Mesothelial cell of epicardium (in vitro differentiated cells): Measurements from ENCODE around the gene GALNTL6. TPM values are rescaled to one million over a fixed set of nuclear protein-coding genes. Genes with fewer than 3 reads are reported as not detected.

Experiments used
- DNase-seq, 2 experiments: peaks; one replicate each; pipeline ENCODE4 v3.0.0; 2021; ENCODE audit warnings: low spot score in 2 of 2; ENCODE audit not compliant: unreplicated experiment in 2 of 2
- H3K27ac Mint-ChIP-seq: 2 replicates; pipeline ENCODE4 v1.8.0; 2021; ENCODE audit warnings: mixed read lengths
- H3K27me3 Mint-ChIP-seq: 2 replicates; pipeline ENCODE4 v1.8.0; 2021; ENCODE audit warnings: low read depth, mixed read lengths
- H3K36me3 Mint-ChIP-seq: 2 replicates; pipeline ENCODE4 v1.8.0; 2021; ENCODE audit warnings: mixed read lengths
- H3K4me1 Mint-ChIP-seq: 2 replicates; pipeline ENCODE4 v1.8.0; 2021; ENCODE audit warnings: mixed read lengths
- H3K4me3 Mint-ChIP-seq: 2 replicates; pipeline ENCODE4 v1.8.0; 2021; ENCODE audit warnings: mild to moderate bottlenecking, moderate library complexity, mixed read lengths
- H3K9me3 Mint-ChIP-seq: 2 replicates; pipeline ENCODE4 v1.8.0; 2021; ENCODE audit warnings: mixed read lengths
- total RNA-seq: library from RNA; stranded (reverse); gene quantifications from 3 replicates; pipeline ENCODE4 v1.2.1, GENCODE V29; 2021
- TF ChIP-seq, protein P1 (sequence below): fragments of 200-600 bp; sonication (generic); IDR thresholded peaks from one replicate; pipeline ENCODE4 v1.5.0; 2021; ENCODE audit warnings: antibody characterized with exemption; ENCODE audit not compliant: unreplicated experiment

GALNTL6 gene
- total RNA-seq, 1 donor from 2014 or later: 1.3 TPM

- DNase-seq: no peak
- H3K27me3 Mint-ChIP-seq: no peaks in the 10 kb centered on the region
- H3K9me3 Mint-ChIP-seq: peaks cover 11% of the 10 kb centered on the region
- no peaks in the 10 kb centered on the region for H3K4me1 Mint-ChIP-seq
- no peak overlapping the region for H3K27ac Mint-ChIP-seq
- TF ChIP-seq, protein P1, sequence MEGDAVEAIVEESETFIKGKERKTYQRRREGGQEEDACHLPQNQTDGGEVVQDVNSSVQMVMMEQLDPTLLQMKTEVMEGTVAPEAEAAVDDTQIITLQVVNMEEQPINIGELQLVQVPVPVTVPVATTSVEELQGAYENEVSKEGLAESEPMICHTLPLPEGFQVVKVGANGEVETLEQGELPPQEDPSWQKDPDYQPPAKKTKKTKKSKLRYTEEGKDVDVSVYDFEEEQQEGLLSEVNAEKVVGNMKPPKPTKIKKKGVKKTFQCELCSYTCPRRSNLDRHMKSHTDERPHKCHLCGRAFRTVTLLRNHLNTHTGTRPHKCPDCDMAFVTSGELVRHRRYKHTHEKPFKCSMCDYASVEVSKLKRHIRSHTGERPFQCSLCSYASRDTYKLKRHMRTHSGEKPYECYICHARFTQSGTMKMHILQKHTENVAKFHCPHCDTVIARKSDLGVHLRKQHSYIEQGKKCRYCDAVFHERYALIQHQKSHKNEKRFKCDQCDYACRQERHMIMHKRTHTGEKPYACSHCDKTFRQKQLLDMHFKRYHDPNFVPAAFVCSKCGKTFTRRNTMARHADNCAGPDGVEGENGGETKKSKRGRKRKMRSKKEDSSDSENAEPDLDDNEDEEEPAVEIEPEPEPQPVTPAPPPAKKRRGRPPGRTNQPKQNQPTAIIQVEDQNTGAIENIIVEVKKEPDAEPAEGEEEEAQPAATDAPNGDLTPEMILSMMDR: no peak
- no peaks in the 10 kb centered on the region for H3K36me3 Mint-ChIP-seq
- no peak overlapping the region for H3K4me3 Mint-ChIP-seq
These were observed 153.2 kb downstream of the GALNTL6 start for GRCh38 chr4:171966356-171966755.

DNA sequence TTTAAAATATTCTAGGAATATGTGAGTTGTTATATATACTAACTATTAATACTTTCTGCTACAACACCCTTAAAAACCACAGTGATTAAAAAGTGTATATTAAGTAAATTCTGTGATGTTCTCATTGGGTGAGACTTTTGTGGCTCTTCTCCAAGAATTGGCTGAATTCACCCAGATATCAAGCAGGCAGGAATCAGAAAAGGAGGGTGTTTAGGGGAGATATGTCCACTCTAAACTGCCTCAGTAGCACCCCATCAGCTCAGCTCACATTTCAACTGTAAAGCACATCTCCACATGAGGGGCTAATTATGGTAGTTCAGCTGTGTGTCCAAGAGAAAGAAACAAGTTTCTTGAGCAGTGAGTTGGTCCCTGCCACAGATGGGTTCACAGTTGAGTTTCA is 165.0 kb downstream of the GALNTL6 start:
- DNase-seq: no peak
- no peaks in the 10 kb centered on the region for H3K27me3 Mint-ChIP-seq
- no peaks in the 10 kb centered on the region for H3K9me3 Mint-ChIP-seq
- TF ChIP-seq, protein P1: no peak
- H3K27ac Mint-ChIP-seq: no peak overlapping the region
- H3K4me1 Mint-ChIP-seq: peaks cover 3% of the 10 kb centered on the region
- no peaks in the 10 kb centered on the region for H3K36me3 Mint-ChIP-seq
- H3K4me3 Mint-ChIP-seq: no peak overlapping the region

- H3K36me3 Mint-ChIP-seq: no peaks in the 10 kb centered on the region
- no peak for DNase-seq
- H3K9me3 Mint-ChIP-seq: no peaks in the 10 kb centered on the region
- no peak overlapping the region for H3K4me3 Mint-ChIP-seq
- TF ChIP-seq, protein P1: no peak
- H3K27me3 Mint-ChIP-seq: no peaks in the 10 kb centered on the region
- peaks cover 3% of the 10 kb centered on the region for H3K4me1 Mint-ChIP-seq
- H3K27ac Mint-ChIP-seq: no peak overlapping the region
These were observed 166.3 kb downstream of the GALNTL6 start for GRCh38 chr4:171979461-171979860.

- Mint-ChIP-seq H3K4me1 (peaks cover 3% of the 10 kb centered on the region), H3K36me3 (no peaks in the 10 kb centered on the region), H3K4me3 (no peak overlapping the region), H3K27me3 (no peaks in the 10 kb centered on the region), H3K9me3 (no peaks in the 10 kb centered on the region), H3K27ac (no peak overlapping the region)
- no peak for DNase-seq
- TF ChIP-seq, protein P1: no peak
These were observed 168.0 kb downstream of the GALNTL6 start for GRCh38 chr4:171981185-171981584.

- no peak for DNase-seq
- Mint-ChIP-seq H3K4me1 (peaks cover 3% of the 10 kb centered on the region), H3K9me3 (no peaks in the 10 kb centered on the region), H3K4me3 (no peak overlapping the region), H3K36me3 (no peaks in the 10 kb centered on the region), H3K27me3 (no peaks in the 10 kb centered on the region), H3K27ac (no peak overlapping the region)
- TF ChIP-seq, protein P1: no peak
These were observed 171.0 kb downstream of the GALNTL6 start for GRCh38 chr4:171983935-171984805.
